Measurements from ENCODE around the gene TRPV4. TPM values are rescaled to one million over a fixed set of nuclear protein-coding genes. Genes with fewer than 3 reads are reported as not detected.

TRPV4 gene
- total RNA-seq, 4 donors from 2014 or later, result 0.39 to 1.6 (median 1.3) TPM; not detected in 1

- H3K4me1 ChIP-seq, result no peaks in the 10 kb centered on the region
- H3K27me3 ChIP-seq, result no peaks in the 10 kb centered on the region
- no peaks in the 10 kb centered on the region for H3K9me3 ChIP-seq
- H3K4me3 ChIP-seq (replicated peaks in 1 of 3), result no peak overlapping the region
- TF ChIP-seq, protein P1, sequence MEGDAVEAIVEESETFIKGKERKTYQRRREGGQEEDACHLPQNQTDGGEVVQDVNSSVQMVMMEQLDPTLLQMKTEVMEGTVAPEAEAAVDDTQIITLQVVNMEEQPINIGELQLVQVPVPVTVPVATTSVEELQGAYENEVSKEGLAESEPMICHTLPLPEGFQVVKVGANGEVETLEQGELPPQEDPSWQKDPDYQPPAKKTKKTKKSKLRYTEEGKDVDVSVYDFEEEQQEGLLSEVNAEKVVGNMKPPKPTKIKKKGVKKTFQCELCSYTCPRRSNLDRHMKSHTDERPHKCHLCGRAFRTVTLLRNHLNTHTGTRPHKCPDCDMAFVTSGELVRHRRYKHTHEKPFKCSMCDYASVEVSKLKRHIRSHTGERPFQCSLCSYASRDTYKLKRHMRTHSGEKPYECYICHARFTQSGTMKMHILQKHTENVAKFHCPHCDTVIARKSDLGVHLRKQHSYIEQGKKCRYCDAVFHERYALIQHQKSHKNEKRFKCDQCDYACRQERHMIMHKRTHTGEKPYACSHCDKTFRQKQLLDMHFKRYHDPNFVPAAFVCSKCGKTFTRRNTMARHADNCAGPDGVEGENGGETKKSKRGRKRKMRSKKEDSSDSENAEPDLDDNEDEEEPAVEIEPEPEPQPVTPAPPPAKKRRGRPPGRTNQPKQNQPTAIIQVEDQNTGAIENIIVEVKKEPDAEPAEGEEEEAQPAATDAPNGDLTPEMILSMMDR (IDR thresholded peaks at IDR 0.05), result no peak
- no peak for TF ChIP-seq POLR2A (IDR thresholded peaks at IDR 0.05)
- H3K36me3 ChIP-seq, result no peaks in the 10 kb centered on the region
- whole genome bisulfite sequencing, 2 donors, result 90 to 93% methylated on average over 14 of the region's 15 CpGs
- intact Hi-C loops (cut with DNase I), result no loop called here
- H3K27ac ChIP-seq, result no peak overlapping the region
- DNase-seq, result no peak
Observed at GRCh38 chr12:109802828-109803227, 30.4 kb downstream of the TRPV4 start.

GRCh38 chr12:109800536-109800935, 32.7 kb downstream of the TRPV4 start:
- no peak overlapping the region for H3K4me3 ChIP-seq (replicated peaks in 1 of 3)
- no peaks in the 10 kb centered on the region for H3K4me1 ChIP-seq
- H3K36me3 ChIP-seq, result no peaks in the 10 kb centered on the region
- TF ChIP-seq, protein P1 (IDR thresholded peaks at IDR 0.05), result no peak
- no peak for TF ChIP-seq POLR2A (IDR thresholded peaks at IDR 0.05)
- no peak for DNase-seq
- H3K9me3 ChIP-seq, result no peaks in the 10 kb centered on the region
- no peaks in the 10 kb centered on the region for H3K27me3 ChIP-seq
- intact Hi-C loops (cut with DNase I), result no loop called here
- WGBS, 2 donors, result 92% methylated on average over 6 to 11 of the region's 13 CpGs
- no peak overlapping the region for H3K27ac ChIP-seq

DNA sequence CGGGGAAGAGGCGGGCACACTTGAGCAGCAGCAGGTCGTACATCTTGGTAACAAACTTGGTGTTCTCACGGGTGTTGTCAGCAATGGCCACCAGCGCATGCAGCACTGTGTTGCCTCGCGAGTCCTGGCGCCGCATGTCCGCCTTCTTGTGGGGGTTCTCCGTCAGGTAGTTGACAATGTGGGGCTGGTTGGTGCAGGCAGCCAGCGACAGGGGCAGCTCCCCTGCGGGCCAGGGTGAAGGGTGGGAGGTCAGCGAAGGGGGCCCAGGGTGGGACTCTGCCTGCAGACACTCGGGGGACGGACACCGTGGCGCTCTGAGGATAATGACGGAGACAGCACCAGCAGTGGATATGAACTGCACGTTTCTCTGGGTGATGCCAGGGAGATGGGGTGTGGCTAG, 34.5 kb downstream of the TRPV4 start:
- Histone ChIP-seq H3K9me3 (no peaks in the 10 kb centered on the region), H3K27me3 (no peaks in the 10 kb centered on the region), H3K27ac (no peak overlapping the region), H3K4me3 (replicated peaks in 1 of 3) (no peak overlapping the region), H3K36me3 (no peaks in the 10 kb centered on the region), H3K4me1 (no peaks in the 10 kb centered on the region)
- WGBS, 2 donors, result 87 to 95% methylated on average over 9 to 20 of the region's 20 CpGs
- no peak for DNase-seq
- TF ChIP-seq, protein P1 (IDR thresholded peaks at IDR 0.05), result no peak
- TF ChIP-seq POLR2A (IDR thresholded peaks at IDR 0.05), result no peak
- intact Hi-C loops (cut with DNase I), result no loop called here

GRCh38 chr12:109797905-109798669, 35.1 kb downstream of the TRPV4 start:
- DNase-seq, result no peak
- 81 to 87% methylated on average over 19 of the region's 19 CpGs for WGBS, 2 donors
- no peak overlapping the region for H3K27ac ChIP-seq
- no peaks in the 10 kb centered on the region for H3K9me3 ChIP-seq
- no peaks in the 10 kb centered on the region for H3K27me3 ChIP-seq
- TF ChIP-seq, protein P1 (IDR thresholded peaks at IDR 0.05), result no peak
- no peak for TF ChIP-seq POLR2A (IDR thresholded peaks at IDR 0.05)
- no peaks in the 10 kb centered on the region for H3K36me3 ChIP-seq
- intact Hi-C loops (cut with DNase I), result no loop called here
- no peaks in the 10 kb centered on the region for H3K4me1 ChIP-seq
- H3K4me3 ChIP-seq (replicated peaks in 1 of 3), result no peak overlapping the region

DNA sequence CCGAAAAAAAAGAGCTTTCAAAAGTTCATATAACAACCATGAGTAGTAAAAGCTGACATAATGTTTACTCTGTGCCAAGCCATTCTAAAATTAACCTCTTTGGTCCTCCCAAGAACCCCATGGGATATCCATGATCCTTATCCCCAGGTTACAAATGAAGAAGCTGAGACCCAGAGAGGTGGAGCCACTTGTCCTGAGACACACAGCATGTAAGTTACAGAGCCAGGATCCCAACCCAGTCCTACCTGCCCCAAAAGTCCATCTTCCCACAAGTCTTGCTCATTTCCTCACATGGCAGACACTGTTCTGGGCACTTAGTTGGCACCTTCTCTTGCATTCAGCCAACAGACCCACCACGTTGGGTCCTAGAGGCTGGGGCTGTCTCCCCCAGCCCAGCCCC, 37.1 kb downstream of the TRPV4 start:
- Histone ChIP-seq H3K9me3 (no peaks in the 10 kb centered on the region), H3K27ac (no peak overlapping the region), H3K36me3 (no peaks in the 10 kb centered on the region), H3K4me1 (no peaks in the 10 kb centered on the region), H3K4me3 (replicated peaks in 1 of 3) (no peak overlapping the region), H3K27me3 (no peaks in the 10 kb centered on the region)
- no peak for TF ChIP-seq POLR2A (IDR thresholded peaks at IDR 0.05)
- TF ChIP-seq, protein P1 (IDR thresholded peaks at IDR 0.05), result no peak
- intact Hi-C loops (cut with DNase I), result no loop called here
- no peak for DNase-seq
- 75 to 89% methylated on average over 2 of the region's 2 CpGs for WGBS, 2 donors
